ENCODE measurements around the gene TSGA10IP. TPM values are rescaled to one million over a fixed set of nuclear protein-coding genes. Genes with fewer than 3 reads are reported as not detected.

Gene TSGA10IP
- total RNA-seq, 2 experiments from 2014 or later = not detected

DNA sequence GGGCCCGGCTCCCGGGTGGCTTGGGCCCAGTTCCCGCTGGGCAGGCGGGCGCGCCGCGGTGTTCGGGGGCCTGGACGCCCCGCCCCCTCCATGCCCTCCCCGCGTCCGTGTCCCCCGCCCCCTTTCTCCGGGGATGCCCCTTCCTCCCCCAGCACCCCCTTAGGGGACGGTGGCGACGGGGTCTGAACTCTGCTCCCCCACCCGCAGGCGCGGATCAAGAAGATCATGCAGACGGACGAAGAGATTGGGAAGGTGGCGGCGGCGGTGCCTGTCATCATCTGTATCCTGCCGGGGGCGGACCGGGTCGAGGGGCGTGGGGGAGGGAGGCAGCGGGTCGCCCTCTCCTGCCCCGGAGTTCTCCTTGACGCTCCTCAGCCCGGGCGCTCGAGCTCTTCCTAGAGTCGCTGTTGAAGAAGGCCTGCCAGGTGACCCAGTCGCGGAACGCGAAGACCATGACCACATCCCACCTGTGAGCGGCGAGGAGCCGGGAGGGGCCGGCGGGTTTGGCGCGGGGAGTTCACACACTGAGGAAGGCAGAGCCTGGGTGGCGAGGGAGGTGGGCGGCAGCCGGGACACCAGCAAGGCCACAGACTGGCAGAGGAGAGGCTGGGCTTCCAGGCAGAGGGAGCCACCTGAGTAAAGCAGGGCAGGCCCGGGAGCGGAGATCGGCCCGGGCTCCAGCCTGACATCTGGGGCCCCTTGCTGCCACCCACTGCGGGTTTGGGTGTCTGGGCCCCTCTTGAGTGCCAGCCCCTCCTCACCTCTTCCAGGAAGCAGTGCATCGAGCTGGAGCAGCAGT is 25.5 kb upstream of the TSGA10IP start:
- DNase-seq = peak; percentile 63
- Mint-ChIP-seq H3K4me1 (peaks cover 53% of the 10 kb centered on the region), H3K4me3 (peak overlapping the region; percentile 95), H3K9me3 (no peaks in the 10 kb centered on the region), H3K36me3 (ENCODE audit: low read depth) (peaks cover 38% of the 10 kb centered on the region), H3K27me3 (no peaks in the 10 kb centered on the region), H3K27ac (peak overlapping the region; percentile 90)
- ChIA-PET POLR2A (no interaction called here), CTCF (interaction anchor here (1.0 to 1.4 kb wide), 4 partner anchors 20 to 69 kb away, joined by 3 to 4 read pairs (median 4); partner anchors contain the start of genes FIBP and FOSL1)

DNA sequence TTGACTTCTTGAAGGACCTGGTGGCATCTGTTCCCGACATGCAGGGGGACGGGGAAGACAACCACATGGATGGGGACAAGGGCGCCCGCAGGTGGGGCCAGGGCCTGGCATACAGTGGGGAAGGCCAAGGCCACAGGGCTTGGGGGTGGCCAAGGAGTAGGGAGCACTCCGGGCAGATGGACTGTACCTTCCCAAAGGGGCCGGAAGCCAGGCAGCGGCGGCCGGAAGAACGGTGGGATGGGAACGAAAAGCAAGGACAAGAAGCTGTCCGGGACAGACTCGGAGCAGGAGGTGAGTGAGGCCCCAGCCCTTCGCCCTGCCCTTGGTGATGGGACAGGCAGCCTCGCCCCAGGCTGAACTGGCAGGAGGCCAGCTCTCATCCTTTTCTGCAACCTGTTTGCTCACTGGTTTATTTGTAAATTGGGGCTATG is 24.9 kb upstream of the TSGA10IP start:
- Mint-ChIP-seq H3K9me3 (no peaks in the 10 kb centered on the region), H3K4me1 (peaks cover 47% of the 10 kb centered on the region), H3K36me3 (ENCODE audit: low read depth) (peaks cover 38% of the 10 kb centered on the region), H3K27ac (peak overlapping the region; percentile 90), H3K4me3 (peak overlapping the region; percentile 95), H3K27me3 (no peaks in the 10 kb centered on the region)
- ChIA-PET POLR2A (no interaction called here), CTCF (interaction anchor here (1.0 to 2.9 kb wide), 5 partner anchors 20 to 68 kb away, joined by 3 to 11 read pairs (median 4); partner anchors contain the start of genes FIBP and FOSL1)
- DNase-seq = no peak

DNA sequence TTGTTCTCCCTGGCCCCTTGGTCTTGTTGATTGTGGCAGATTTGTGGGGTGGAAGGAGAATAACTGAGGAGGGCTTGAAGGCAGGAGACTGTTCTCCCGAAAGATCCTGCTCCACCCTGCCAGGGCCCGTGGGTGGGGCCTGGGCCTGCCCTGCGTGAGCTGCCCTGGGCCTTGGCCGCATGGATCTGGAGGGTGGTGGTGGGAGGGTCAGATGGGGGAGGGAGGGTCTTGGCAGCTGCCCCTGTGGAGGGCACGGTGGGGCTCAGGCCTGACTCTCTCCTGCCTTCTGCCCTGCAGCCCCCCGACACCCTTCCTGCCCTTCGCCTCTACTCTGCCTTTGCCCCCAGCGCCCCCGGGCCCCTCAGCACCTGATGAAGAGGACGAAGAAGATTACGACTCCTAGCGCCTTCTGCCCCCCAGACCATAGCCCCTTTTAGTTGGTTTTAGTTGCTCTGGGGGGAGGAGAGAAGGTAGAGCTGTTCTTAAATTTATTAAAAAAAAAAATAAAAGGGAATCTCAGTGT is 24.2 kb upstream of the TSGA10IP start:
- H3K4me3 Mint-ChIP-seq = peak overlapping the region; percentile 95
- POLR2A ChIA-PET = no interaction called here
- H3K27me3 Mint-ChIP-seq = no peaks in the 10 kb centered on the region
- no peak for DNase-seq
- H3K4me1 Mint-ChIP-seq = peaks cover 49% of the 10 kb centered on the region
- H3K27ac Mint-ChIP-seq = no peak overlapping the region
- no peaks in the 10 kb centered on the region for H3K9me3 Mint-ChIP-seq
- H3K36me3 Mint-ChIP-seq (ENCODE audit: low read depth) = peaks cover 40% of the 10 kb centered on the region
- CTCF ChIA-PET = interaction anchor here (0.6 to 2.9 kb wide), 5 partner anchors 12 to 133 kb away, joined by 3 to 11 read pairs (median 3); partner anchors contain the start of gene FIBP

DNA sequence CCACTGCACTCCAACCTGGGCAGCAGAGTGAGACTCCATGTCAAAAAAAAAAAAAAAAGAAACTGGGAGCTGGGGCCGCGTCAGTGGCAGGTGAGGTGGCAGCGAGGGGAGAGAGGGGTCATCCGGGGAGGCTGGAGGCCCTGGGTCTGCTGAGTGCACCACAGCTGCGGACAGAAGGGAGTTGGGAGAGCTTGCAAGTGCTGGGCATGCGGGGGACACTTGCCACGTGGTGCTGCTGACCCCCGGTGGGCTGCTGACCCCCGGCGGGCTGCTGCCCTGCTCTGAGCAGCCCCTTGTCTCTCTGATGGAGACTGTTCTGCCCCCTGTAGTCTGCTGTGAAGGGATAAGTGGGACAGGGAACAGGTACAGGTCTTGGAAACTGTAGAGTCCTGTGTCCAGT is 23.4 kb upstream of the TSGA10IP start:
- CTCF ChIA-PET = interaction anchor here (0.8 to 2.9 kb wide), 5 partner anchors 11 to 37 kb away, joined by 3 to 11 read pairs (median 4); partner anchors contain the start of gene FIBP
- Mint-ChIP-seq H3K4me1 (peaks cover 46% of the 10 kb centered on the region), H3K4me3 (peak overlapping the region; percentile 32), H3K27me3 (no peaks in the 10 kb centered on the region), H3K27ac (no peak overlapping the region), H3K36me3 (ENCODE audit: low read depth) (peaks cover 35% of the 10 kb centered on the region), H3K9me3 (no peaks in the 10 kb centered on the region)
- POLR2A ChIA-PET = no interaction called here
- DNase-seq = no peak

GRCh38 chr11:65922565-65922964 is 22.7 kb upstream of the TSGA10IP start:
- DNase-seq = no peak
- ChIA-PET CTCF (interaction anchor here (0.8 to 2.9 kb wide), 7 partner anchors 10 to 63 kb away, joined by 3 to 11 read pairs (median 5); partner anchors contain the start of genes CCDC85B and FIBP), POLR2A (no interaction called here)
- H3K4me3 Mint-ChIP-seq = peak overlapping the region; percentile 35
- peaks cover 47% of the 10 kb centered on the region for H3K4me1 Mint-ChIP-seq
- no peaks in the 10 kb centered on the region for H3K27me3 Mint-ChIP-seq
- peak overlapping the region; percentile 62 for H3K27ac Mint-ChIP-seq
- H3K9me3 Mint-ChIP-seq = no peaks in the 10 kb centered on the region
- peaks cover 32% of the 10 kb centered on the region for H3K36me3 Mint-ChIP-seq (ENCODE audit: low read depth)

GRCh38 chr11:65925397-65925796 is 19.9 kb upstream of the TSGA10IP start:
- ChIA-PET POLR2A (no interaction called here), CTCF (interaction anchor here (1.7 kb wide), 1 partner anchor 37 kb away, joined by 3 read pairs; the partner anchor contains the start of gene FIBP)
- H3K36me3 Mint-ChIP-seq (ENCODE audit: low read depth) = peaks cover 29% of the 10 kb centered on the region
- no peaks in the 10 kb centered on the region for H3K27me3 Mint-ChIP-seq
- no peaks in the 10 kb centered on the region for H3K9me3 Mint-ChIP-seq
- no peak for DNase-seq
- peaks cover 58% of the 10 kb centered on the region for H3K4me1 Mint-ChIP-seq
- peak overlapping the region; percentile 19 for H3K27ac Mint-ChIP-seq
- no peak overlapping the region for H3K4me3 Mint-ChIP-seq

DNA sequence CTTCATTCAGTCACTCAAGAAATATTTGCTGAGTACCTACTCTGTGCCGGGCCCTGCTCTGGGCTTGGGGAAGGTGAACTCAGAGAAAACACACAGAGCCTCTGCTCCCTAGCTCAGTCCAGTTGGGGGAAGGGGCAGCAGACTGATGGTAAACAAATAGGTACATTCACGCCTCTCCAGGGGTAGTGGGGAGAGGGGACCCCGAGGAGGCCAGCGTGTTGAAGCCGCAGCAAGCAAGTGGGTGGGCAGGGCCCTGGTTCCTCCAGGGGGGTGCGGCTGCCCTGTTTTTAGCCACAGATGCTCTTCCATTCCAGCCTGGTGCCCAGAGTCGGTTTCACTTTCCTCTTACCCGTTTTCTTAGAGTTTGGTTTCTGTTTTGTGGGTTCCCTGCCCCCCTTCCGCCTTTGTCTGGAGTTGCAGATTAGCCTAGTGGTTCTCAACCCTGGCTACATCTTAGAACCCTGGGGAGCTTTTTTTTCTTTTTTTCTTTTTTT is 17.3 kb upstream of the TSGA10IP start:
- peak; percentile 93 for DNase-seq
- Mint-ChIP-seq H3K27ac (peak overlapping the region; percentile 99), H3K27me3 (no peaks in the 10 kb centered on the region), H3K9me3 (no peaks in the 10 kb centered on the region), H3K36me3 (ENCODE audit: low read depth) (peaks cover 16% of the 10 kb centered on the region), H3K4me3 (peak overlapping the region; percentile 55), H3K4me1 (peaks cover 63% of the 10 kb centered on the region)
- ChIA-PET POLR2A (interaction anchor here (0.5 kb wide), 1 partner anchor 34 kb away, joined by 6 read pairs; no protein-coding TSS in a partner anchor), CTCF (interaction anchor here (0.6 to 11.6 kb wide), 7 partner anchors 12 to 78 kb away, joined by 3 to 64 read pairs (median 3); partner anchors contain the start of genes CCDC85B, FIBP and MUS81)

- Mint-ChIP-seq H3K9me3 (no peaks in the 10 kb centered on the region), H3K36me3 (ENCODE audit: low read depth) (peaks cover 10% of the 10 kb centered on the region), H3K4me1 (peaks cover 59% of the 10 kb centered on the region), H3K27ac (peak overlapping the region; percentile 99), H3K4me3 (peak overlapping the region; percentile 55), H3K27me3 (no peaks in the 10 kb centered on the region)
- ChIA-PET POLR2A (no interaction called here), CTCF (interaction anchor here (0.7 to 11.6 kb wide), 6 partner anchors 14 to 69 kb away, joined by 3 to 64 read pairs (median 3); partner anchors contain the start of genes CCDC85B, FIBP and MUS81)
- no peak for DNase-seq
Measured at GRCh38 chr11:65928667-65929066, 16.6 kb upstream of the TSGA10IP start.

DNA sequence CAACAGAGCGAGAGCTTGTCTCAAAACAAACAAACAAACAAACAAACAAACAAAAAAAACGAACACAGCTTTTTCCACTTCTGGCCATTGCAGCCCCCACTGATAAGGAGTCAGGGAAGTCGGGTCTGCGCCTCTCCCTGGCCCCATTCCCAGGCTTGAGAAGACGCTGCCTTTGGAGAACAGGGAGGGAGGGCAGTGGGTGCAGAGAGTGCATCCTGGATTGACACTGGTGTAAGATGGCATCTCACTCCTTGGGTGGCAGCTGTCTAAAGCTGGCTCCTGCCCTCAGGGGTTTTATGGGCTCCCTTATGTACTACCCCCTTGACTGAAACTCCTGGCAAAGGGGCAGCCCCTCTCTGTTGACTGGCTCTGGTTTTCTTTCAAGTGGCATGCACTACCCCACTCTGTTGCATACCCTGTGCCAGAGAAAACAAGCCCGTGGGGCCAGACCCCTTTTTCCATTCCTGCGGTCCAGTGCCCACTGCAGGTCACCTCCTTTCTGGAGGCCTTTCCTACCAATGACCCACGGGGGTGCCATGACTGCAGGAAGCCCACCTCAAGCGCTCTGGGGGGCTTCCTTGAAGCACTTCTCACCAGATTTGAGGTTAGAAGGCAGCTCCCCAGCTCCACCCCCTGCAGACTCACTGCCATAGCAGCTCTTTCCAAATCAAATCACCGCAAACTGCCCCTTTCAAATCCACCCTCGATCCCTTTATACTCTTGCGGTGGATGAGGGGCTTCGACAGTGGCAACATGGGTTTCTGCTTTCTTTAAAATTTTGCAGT is 13.3 kb upstream of the TSGA10IP start:
- ChIA-PET CTCF (interaction anchor here (0.5 to 11.6 kb wide), 5 partner anchors 14 to 57 kb away, joined by 3 to 64 read pairs (median 3); partner anchors contain the start of genes CCDC85B and FIBP), POLR2A (no interaction called here)
- Mint-ChIP-seq H3K4me1 (peaks cover 52% of the 10 kb centered on the region), H3K27me3 (no peaks in the 10 kb centered on the region), H3K4me3 (no peak overlapping the region), H3K36me3 (ENCODE audit: low read depth) (peaks cover 8% of the 10 kb centered on the region), H3K9me3 (no peaks in the 10 kb centered on the region), H3K27ac (peak overlapping the region; percentile 80)
- no peak for DNase-seq

GRCh38 chr11:65932558-65932919 is 12.7 kb upstream of the TSGA10IP start:
- no peak overlapping the region for H3K4me3 Mint-ChIP-seq
- peaks cover 5% of the 10 kb centered on the region for H3K36me3 Mint-ChIP-seq (ENCODE audit: low read depth)
- ChIA-PET CTCF (interaction anchor here (0.5 to 11.6 kb wide), 6 partner anchors 10 to 56 kb away, joined by 3 to 64 read pairs (median 3); partner anchors contain the start of genes CCDC85B and FIBP), POLR2A (no interaction called here)
- peaks cover 46% of the 10 kb centered on the region for H3K4me1 Mint-ChIP-seq
- no peaks in the 10 kb centered on the region for H3K9me3 Mint-ChIP-seq
- no peak overlapping the region for H3K27ac Mint-ChIP-seq
- no peak for DNase-seq
- no peaks in the 10 kb centered on the region for H3K27me3 Mint-ChIP-seq

GRCh38 chr11:65934014-65934413 is 11.3 kb upstream of the TSGA10IP start:
- POLR2A ChIA-PET = no interaction called here
- H3K9me3 Mint-ChIP-seq = no peaks in the 10 kb centered on the region
- peaks cover 2% of the 10 kb centered on the region for H3K27me3 Mint-ChIP-seq
- DNase-seq = no peak
- CTCF ChIA-PET = interaction anchor here (1.2 to 11.6 kb wide), 2 partner anchors 21 to 47 kb away, joined by 3 to 64 read pairs; partner anchors contain the start of genes CCDC85B and FIBP
- peaks cover 32% of the 10 kb centered on the region for H3K4me1 Mint-ChIP-seq
- H3K27ac Mint-ChIP-seq = no peak overlapping the region
- H3K4me3 Mint-ChIP-seq = no peak overlapping the region
- H3K36me3 Mint-ChIP-seq (ENCODE audit: low read depth) = peaks cover 2% of the 10 kb centered on the region

DNA sequence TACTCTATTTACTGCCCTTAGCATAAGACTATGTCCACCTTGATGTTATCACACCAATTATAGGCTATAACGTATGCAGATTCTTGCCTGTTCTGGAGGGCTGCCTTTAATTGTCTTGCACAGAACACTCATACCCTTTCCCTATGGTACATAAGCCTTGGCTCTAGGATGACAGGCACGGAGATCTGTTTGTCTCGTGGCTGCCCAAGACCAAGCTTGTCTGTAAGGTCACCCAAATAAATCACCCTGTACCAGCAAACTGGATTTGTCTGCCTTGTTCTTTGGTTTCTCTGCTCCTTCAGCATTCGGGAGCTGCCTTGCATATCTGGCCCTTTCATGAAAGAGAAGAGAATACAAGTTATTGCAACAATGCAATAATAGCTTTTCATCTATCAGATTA is 7.5 kb upstream of the TSGA10IP start:
- Mint-ChIP-seq H3K27me3 (peaks cover 7% of the 10 kb centered on the region), H3K36me3 (ENCODE audit: low read depth) (no peaks in the 10 kb centered on the region), H3K4me1 (peaks cover 5% of the 10 kb centered on the region), H3K4me3 (no peak overlapping the region), H3K27ac (no peak overlapping the region), H3K9me3 (no peaks in the 10 kb centered on the region)
- POLR2A ChIA-PET = no interaction called here
- no peak for DNase-seq
- CTCF ChIA-PET = interaction anchor here (11.6 kb wide), 1 partner anchor 50 kb away, joined by 64 read pairs; the partner anchor contains the start of genes CCDC85B and FIBP

Data from activated CD4-positive, alpha-beta T cell treated with anti-CD3 and anti-CD28 coated beads, Interleukin-2, amount 10 ng/mL, durations not matched to agents 7 days and 5 days (primary cell).